Frontal cortex (tissue), 4 donors: ENCODE results near the gene ZNF672. TPM values are rescaled to one million over a fixed set of nuclear protein-coding genes. Genes with fewer than 3 reads are reported as not detected.
"Not testable (repeated sequence)": the region's sequence is repeated elsewhere in the genome, so short reads cannot be mapped to it uniquely, and the experiment has no call there.

Source experiments
- DNase-seq, 2 donors: peaks; one replicate each; pipeline ENCODE4 v3.0.0; 2012; ENCODE audit warnings: low spot score in 2 of 2
- FAIRE-seq: peaks from 2 replicates; lab custom pipeline; 2012; peaks lifted over from hg19 to GRCh38; lab: Jason Lieb, UNC
- total RNA-seq: library from RNA; depleted of rRNA; stranded (reverse); fragments of >200 nt; gene quantifications from one replicate; pipeline ENCODE4 v1.2.3, GENCODE V29; 2014
- donor health status: control.
- donor health status: control.
- donor health status: control.

ZNF672 gene
- 14.7 TPM for total RNA-seq

GRCh38 chr1:248837781-248838356 is at the start of gene ZNF672:
Gene ZNF672, plus strand, starts transcription at chr1:248838224. Its CDS starts 9,051 bp downstream, at chr1:248847275.
- DNase-seq (peak; percentile 97 to 98), FAIRE-seq (no peak)

- DNase-seq: no peak
- FAIRE-seq: no peak
Measured at GRCh38 chr1:248788327-248788726, 49.7 kb upstream of the ZNF672 start.

- DNase-seq, FAIRE-seq: not testable (repeated sequence)
Measured at GRCh38 chr1:248789337-248789736, 48.7 kb upstream of the ZNF672 start.

- FAIRE-seq: no peak
- no peak for DNase-seq
Measured at GRCh38 chr1:248790456-248790855, 47.6 kb upstream of the ZNF672 start.

- FAIRE-seq: no peak
- DNase-seq: no peak
Measured at GRCh38 chr1:248791010-248791409, 47.0 kb upstream of the ZNF672 start.

GRCh38 chr1:248792342-248792741 is 45.7 kb upstream of the ZNF672 start:
- FAIRE-seq: no peak
- DNase-seq: no peak

- FAIRE-seq (no peak), DNase-seq (no peak)
Measured at GRCh38 chr1:248793592-248793991, 44.4 kb upstream of the ZNF672 start.

GRCh38 chr1:248794663-248795062 is 43.4 kb upstream of the ZNF672 start:
- not testable (repeated sequence) for FAIRE-seq, DNase-seq

GRCh38 chr1:248798791-248799190 is 39.2 kb upstream of the ZNF672 start:
- FAIRE-seq: no peak

GRCh38 chr1:248800459-248800858 is 37.6 kb upstream of the ZNF672 start:
- no peak for FAIRE-seq
- no peak for DNase-seq

More at GRCh38 chr1:248798791-248799190, 39.2 kb upstream of the ZNF672 start:
- no peak for DNase-seq

GRCh38 chr1:248802454-248802853 is 35.6 kb upstream of the ZNF672 start:
- FAIRE-seq: no peak
- no peak for DNase-seq

- not testable (repeated sequence) for DNase-seq, FAIRE-seq
Measured at GRCh38 chr1:248803501-248803900, 34.5 kb upstream of the ZNF672 start.

GRCh38 chr1:248804771-248805681 is 33.0 kb upstream of the ZNF672 start:
- FAIRE-seq (no peak), DNase-seq (no peak)

GRCh38 chr1:248805876-248806275 is 32.1 kb upstream of the ZNF672 start:
- DNase-seq: no peak
- FAIRE-seq: no peak

GRCh38 chr1:248807067-248807737 is 30.8 kb upstream of the ZNF672 start:
- DNase-seq: peak in 1 of 2 donors; percentile 61
- FAIRE-seq: no peak

- no peak for DNase-seq
- no peak for FAIRE-seq
Measured at GRCh38 chr1:248808876-248809275, 29.1 kb upstream of the ZNF672 start.

- FAIRE-seq (no peak), DNase-seq (no peak)
Measured at GRCh38 chr1:248810000-248810726, 27.9 kb upstream of the ZNF672 start.

GRCh38 chr1:248810727-248811513 is 27.1 kb upstream of the ZNF672 start:
- DNase-seq (no peak), FAIRE-seq (no peak)
